Thyroid gland (tissue), 4 donors: ENCODE data around the gene ZBTB37.

Experiments used
- CTCF ChIP-seq, 6 experiments: fragments of 200-600 bp in 3 of 6; fragments of 450-650 bp in 3 of 6; sonication (generic) in 3 of 6; IDR thresholded peaks; one replicate each; pipeline ENCODE4 v1.5.1; 2016 to 2019; ENCODE audit warnings: antibody characterized with exemption in 6 of 6, mild to moderate bottlenecking in 2 of 6, inconsistent platforms in 1 of 6, moderate library complexity in 1 of 6
- POLR2A ChIP-seq, 2 donors: fragments of 450-650 bp; IDR thresholded peaks; one replicate each; pipeline ENCODE4 v1.6.1; 2017; ENCODE audit warnings: antibody characterized with exemption in 2 of 2, mild to moderate bottlenecking in 2 of 2, moderate library complexity in 1 of 2

- no peak for TF ChIP-seq CTCF (IDR thresholded peaks at IDR 0.05)
- TF ChIP-seq POLR2A (IDR thresholded peaks at IDR 0.05), result no peak
Measured at GRCh38 chr1:173920861-173921260, 52.7 kb downstream of the ZBTB37 start.
